Cardiac fibroblast (primary cell): ENCODE data around the gene PIK3CB.

ENCODE experiments used
- DNase-seq, 2 donors: peaks; one replicate each; pipeline versions ENCODE4 v3.0.0 to v3.0.0-alpha.2; 2010; ENCODE audit warnings: low read depth in 2 of 2
- H3K4me3 ChIP-seq, 2 donors: replicated peaks in 1 of 2; 1 replicate in 1 of 2; 2 replicates in 1 of 2; pipeline ENCODE4 v1.5.1; 2011; ENCODE audit warnings: low read depth in 2 of 2, low read length in 2 of 2, mild to moderate bottlenecking in 2 of 2, moderate library complexity in 1 of 2
- CTCF ChIP-seq: IDR thresholded peaks from one replicate; pipeline ENCODE4 v1.5.1; 2011; ENCODE audit warnings: low read depth, mild to moderate bottlenecking, low read length, inconsistent platforms

The PIK3CB gene

DNA sequence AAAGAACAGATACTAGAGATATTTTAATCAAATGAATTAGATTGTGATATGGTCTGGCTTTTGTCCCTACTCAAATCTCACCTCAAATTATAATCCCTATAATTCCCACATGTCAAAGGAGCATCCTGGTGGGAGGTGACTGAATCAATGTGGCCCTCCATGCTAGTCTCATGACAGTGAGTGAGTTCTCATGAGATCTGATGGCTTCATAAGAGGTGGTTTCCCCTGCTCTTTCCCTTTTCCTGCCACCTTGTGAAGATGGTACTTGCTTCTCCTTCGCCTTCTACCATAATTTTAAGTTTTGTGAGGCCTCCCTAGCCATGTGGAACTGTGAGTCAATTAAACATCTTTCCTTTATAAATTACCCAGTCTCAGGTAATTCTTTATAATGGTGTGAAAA is 143.4 kb downstream of the PIK3CB start:
- no peak for TF ChIP-seq CTCF
- no peak overlapping the region for H3K4me3 ChIP-seq
- no peak for DNase-seq

- TF ChIP-seq CTCF, result no peak
Measured at GRCh38 chr3:138690036-138690435, 144.7 kb downstream of the PIK3CB start.

DNA sequence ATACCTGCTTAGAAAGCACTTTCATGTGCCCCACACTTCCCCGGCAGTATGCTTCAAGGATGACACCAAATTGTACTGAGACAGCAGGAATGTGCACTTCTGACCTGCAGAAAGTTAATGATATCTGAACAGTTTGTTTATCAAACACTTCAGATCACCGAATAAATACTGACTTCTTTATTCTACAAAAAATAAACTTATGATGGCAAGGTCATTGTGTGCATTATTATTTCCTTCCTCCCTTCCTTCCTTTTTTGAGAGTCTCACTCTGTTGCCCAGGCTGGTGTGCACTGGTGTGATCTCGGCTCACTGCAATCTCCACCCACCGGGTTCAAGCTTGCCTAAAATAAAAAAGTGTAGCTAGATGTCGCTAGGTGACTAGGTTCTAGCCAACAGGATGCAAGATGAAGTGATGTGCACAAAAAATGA is 145.8 kb downstream of the PIK3CB start:
- no peak for DNase-seq
- H3K4me3 ChIP-seq, result no peak overlapping the region
- TF ChIP-seq CTCF, result no peak

More at GRCh38 chr3:138690036-138690435, 144.7 kb downstream of the PIK3CB start:
- no peak overlapping the region for H3K4me3 ChIP-seq
- DNase-seq, result no peak

- peak in 1 of 2 donors; percentile 69 for DNase-seq
- no peak overlapping the region for H3K4me3 ChIP-seq
Measured at GRCh38 chr3:138687236-138687635, 147.5 kb downstream of the PIK3CB start.

GRCh38 chr3:138686771-138687221 is 147.9 kb downstream of the PIK3CB start:
- TF ChIP-seq CTCF, result no peak
- H3K4me3 ChIP-seq, result no peak overlapping the region
- peak; percentile 65 to 86 for DNase-seq

More at GRCh38 chr3:138687236-138687635, 147.5 kb downstream of the PIK3CB start:
- no peak for TF ChIP-seq CTCF

DNA sequence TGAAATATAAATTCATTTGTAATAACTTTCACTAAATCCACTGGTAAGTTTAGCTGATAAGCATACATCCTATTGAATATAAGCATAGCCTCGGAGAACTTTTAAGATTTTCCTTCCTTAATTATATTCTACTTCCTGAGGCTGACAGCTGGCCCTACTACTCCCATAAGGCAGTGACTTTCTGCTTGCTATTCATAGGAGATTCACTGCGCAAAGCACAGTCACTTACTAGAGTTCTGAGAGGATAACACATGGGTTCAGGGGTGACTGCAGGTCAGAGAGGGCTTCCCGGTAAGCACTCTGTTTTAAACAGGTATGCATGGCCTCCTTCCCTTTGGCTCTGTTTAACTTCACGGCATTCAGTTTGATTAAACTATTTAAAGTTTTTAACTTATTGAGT is 150.3 kb downstream of the PIK3CB start:
- no peak for TF ChIP-seq CTCF
- DNase-seq, result no peak
- no peak overlapping the region for H3K4me3 ChIP-seq

DNA sequence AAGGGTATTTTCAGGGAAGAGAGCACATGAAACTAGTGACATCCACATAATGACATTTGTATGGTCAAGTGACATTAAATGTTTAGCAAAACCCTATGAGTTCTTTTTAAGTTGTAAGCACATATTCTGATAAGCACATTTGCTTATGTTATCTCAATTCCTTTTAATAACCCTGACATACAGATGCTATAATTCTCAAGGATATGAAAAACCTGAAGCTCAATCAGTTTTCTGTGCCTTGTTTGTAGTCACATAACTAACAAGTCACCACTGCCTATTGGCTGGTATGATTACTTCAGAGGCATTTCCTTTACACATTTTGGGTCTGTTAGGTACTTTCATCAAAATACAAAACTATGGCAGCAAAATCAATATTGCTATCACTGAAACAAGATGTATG is 152.1 kb downstream of the PIK3CB start:
- no peak for DNase-seq
- TF ChIP-seq CTCF, result no peak
- H3K4me3 ChIP-seq, result no peak overlapping the region
